Effector CD4-positive, alpha-beta T cell (primary cell): ENCODE results near the gene DGCR6.
"Not testable (repeated sequence)": the region's sequence is repeated elsewhere in the genome, so short reads cannot be mapped to it uniquely, and the experiment has no call there.

Source experiments
- DNase-seq: peaks from one replicate; pipeline ENCODE4 v3.0.0-alpha.2; 2020

The DGCR6 gene

GRCh38 chr22:18931905-18932652 is 26.0 kb downstream of the DGCR6 start:
- DNase-seq = no peak

- DNase-seq = no peak
These were observed 27.8 kb downstream of the DGCR6 start for GRCh38 chr22:18933914-18934313.

GRCh38 chr22:18934688-18935087 is 28.6 kb downstream of the DGCR6 start:
- DNase-seq = not testable (repeated sequence)

DNA sequence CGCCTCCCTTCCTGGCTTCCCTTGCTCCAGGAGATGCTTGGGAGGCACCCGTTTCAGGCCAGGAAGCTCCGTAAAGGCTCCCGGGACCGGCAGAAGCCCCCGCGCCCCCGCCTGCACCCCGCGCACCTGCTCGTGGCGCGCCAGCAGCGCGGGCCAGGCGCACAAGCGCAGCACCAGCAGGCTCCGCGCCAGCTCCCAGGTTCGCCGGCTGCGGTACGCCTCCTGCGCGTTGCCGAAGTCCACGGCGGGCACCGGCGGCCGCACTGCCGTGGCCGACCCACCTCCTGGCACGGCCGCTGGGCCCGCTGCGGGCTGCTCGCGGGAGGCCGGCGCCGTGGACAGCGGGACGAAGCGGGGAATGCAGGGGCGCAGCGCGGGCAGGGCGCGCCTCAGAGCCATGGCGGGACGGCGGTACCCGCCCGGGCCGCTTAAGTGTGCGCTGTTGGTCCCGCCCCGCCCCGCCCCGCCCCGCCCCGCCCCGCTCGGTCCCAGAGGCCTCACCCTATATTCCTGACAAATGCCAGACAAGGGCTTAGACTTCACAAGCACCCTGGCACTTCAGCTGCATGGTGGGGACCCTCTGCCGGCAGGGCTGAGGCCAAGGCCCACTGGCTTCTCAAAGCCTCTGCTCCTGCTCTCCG is 29.9 kb downstream of the DGCR6 start, which contains the start of gene PRODH:
TSS of gene PRODH (minus strand) at position 405 of the 641 bp plus-strand sequence. CDS start at position 399, 6 bp downstream.
- DNase-seq = no peak

- not testable (repeated sequence) for DNase-seq
These were observed 32.6 kb downstream of the DGCR6 start for GRCh38 chr22:18938691-18939090.

GRCh38 chr22:18947105-18947504 is 41.0 kb downstream of the DGCR6 start:
- not testable (repeated sequence) for DNase-seq

DNA sequence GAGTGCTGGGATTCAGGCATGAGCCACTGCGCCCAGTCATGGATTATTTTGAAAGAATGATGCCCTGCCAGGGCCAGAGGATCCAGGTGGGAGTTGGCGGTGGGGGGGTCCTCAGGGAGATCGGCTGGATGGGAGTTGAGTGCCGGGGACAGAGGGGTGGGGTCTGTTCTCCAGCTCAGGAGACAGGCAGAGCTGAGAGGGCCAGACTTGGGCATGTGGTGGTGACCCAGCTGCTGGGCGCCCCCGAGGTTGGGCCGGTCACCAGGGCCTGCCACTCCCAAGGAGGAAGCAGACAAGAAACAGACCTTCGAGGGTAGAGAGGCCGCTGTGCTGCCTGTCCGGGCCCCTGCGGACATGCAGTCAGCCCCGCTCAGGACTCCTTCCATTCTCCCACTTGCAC is 41.8 kb downstream of the DGCR6 start:
- DNase-seq = no peak

- DNase-seq = no peak
These were observed 44.0 kb downstream of the DGCR6 start for GRCh38 chr22:18950141-18950540.

DNA sequence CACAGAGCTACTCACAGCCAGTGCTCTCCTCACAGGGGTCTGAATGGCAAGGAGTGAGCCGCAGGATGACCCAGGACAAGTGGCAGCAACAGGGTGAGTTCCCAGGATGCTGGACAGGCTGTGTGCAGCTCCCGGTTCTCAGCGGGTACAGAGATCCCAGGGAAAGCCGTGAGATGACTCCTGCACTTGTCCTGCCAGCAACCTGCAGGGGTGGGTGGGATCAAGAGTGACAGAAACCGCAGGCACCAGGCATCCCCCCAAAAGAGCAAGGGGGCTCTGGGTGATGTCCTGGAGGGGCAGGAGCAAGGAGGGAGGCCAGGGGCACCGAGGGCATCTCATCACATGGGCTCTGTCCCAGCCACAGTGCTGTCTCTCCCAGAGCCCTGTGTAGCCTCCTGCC is 45.9 kb downstream of the DGCR6 start:
- DNase-seq = no peak

GRCh38 chr22:18953128-18953527 is 47.0 kb downstream of the DGCR6 start:
- DNase-seq = not testable (repeated sequence)

DNA sequence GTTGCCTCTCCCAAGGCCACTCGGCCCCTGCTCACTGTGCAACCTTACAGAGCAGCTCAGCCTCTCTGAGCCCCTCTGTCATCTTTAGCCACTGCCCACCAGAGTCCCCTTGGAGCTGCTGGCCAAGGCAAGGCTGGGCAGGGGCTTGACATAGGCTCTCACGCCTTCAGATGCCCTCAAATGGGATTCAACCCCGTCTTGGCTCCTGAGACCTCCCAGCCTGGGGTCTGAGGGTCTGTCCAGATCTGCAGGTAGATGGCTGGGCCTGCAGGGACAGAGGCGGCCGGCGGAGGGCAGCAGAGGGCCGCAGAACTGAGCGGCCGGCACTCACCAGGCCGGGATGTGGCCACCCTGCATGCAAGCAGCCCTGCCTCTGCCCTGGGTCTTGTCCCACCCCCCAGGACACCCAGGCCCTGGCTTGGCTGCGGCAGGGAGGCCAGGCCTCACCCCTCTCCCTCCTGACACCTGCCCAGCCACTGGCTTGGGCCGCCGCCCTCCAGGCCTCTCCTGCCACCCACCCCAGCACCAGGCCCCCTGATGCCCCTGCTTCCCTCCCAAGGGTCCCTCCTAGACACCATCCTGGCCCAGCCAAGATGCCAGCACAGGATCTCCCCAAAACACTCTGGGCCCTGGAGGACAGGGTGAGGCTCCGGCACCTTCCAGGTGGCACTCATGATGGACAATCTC is 48.3 kb downstream of the DGCR6 start:
- DNase-seq = peak; percentile 22

DNA sequence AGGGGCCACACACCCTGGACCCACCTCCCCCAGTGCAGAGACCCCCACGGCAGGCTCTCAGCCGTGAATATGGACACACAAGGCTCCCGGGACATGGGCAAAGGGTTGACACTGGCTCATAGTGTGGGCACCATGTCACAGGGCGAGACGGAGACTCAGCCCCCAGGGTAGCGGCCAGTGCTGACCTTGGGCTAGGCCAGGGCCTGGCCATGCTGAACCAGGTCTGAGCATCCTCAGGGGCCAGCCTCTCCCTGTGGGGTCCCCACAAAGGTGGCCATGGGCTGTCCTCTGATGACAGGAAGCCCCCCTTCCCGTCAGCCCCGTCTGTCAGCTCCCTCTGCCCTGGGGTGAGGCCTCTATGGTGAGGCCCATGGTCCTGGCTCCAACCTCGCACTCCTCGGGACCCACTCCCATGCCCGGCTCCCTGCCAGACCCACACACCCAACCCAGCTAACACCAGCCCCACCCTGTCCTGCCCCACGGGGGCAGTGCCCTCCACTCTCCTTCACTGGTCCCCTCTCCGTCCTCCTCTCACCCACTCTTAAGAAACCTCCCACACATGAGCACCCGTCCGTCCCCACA is 49.0 kb downstream of the DGCR6 start:
- DNase-seq = no peak

DNA sequence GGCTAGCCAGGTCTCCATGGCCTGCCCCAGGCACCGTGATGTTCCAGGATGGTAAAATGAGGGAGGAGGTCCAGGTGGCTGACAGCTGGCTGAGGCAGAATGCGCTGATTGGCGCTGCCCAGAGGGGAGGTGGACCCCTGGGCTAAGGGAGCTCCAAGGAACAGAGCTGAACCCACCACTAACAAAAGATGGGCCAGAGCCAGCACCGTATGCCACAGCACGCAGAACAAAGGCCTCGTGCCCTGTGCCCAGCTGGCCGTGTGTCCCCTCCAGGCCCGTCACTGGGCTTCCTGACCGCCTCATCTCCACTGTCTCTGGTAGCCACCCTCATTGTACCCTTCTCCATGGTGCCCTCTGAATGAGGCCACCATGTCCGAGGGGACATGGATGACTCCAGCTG is 49.6 kb downstream of the DGCR6 start:
- no peak for DNase-seq

GRCh38 chr22:18956121-18956895 is 50.2 kb downstream of the DGCR6 start:
- not testable (repeated sequence) for DNase-seq

DNA sequence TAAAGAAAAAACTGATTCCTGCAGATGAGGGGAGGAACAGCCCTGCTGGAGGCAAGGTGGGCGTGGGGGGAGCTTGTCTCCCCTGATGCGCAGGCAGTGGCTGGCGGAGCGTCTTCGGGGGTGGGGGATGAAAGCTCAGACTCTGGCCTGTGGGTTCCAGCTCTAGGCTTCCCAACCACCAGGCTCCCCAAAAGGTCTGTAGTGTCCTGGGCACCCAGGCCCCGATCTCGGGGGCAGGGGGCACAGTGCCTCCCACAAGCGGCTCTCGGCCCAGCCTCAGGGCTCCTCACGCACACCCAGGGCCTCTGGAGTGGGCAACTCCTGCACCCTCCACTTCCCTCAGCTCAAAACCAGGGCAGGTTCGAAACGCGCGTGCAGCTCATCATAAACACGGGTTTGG is 50.8 kb downstream of the DGCR6 start:
- not testable (repeated sequence) for DNase-seq

GRCh38 chr22:18957621-18958320 is 51.7 kb downstream of the DGCR6 start:
- DNase-seq = not testable (repeated sequence)

GRCh38 chr22:18958321-18958705 is 52.2 kb downstream of the DGCR6 start:
- not testable (repeated sequence) for DNase-seq

GRCh38 chr22:18958738-18959137 is 52.6 kb downstream of the DGCR6 start:
- DNase-seq = not testable (repeated sequence)

- not testable (repeated sequence) for DNase-seq
These were observed 53.1 kb downstream of the DGCR6 start for GRCh38 chr22:18959266-18959665.

- not testable (repeated sequence) for DNase-seq
These were observed 53.6 kb downstream of the DGCR6 start for GRCh38 chr22:18959741-18960140.

DNA sequence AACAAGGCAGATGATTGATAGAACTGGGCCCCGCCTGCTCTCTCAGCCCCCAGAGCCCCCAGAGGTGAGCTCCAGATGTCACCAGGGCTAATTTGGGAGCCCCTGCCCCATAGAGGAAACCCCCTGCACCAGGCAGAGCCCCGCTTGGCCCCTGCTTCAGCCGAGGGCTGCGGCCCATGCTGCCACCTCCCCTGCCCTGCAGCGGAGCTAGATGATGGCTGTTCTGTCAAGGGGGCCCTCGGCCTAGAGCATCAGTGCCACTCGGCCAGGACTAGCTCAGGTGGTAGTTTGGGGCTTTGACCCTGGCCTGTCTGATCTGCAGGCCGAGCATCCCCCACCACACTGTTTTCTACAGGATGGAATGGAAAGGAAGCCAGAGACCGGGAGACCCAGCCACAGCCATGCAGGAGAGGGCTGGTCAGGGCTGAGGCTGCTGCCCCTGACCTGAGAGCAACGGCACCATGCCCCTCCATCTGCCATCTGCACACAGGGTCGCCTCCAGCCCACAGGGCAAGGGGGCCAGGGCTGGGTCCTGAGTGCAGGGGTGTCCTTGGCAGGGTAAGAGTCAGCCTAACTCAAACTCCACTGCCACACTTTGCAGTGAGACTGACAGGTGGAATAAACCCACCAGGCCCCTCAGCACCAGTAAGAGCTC is 54.2 kb downstream of the DGCR6 start:
- DNase-seq = not testable (repeated sequence)
